Effector memory CD4-positive, alpha-beta T cell (primary cell): ENCODE results near the gene TENT4B.

Experiments used
- DNase-seq, 3 donors: peaks; one replicate each; pipeline ENCODE4 v3.0.0-alpha.2; 2020
- H3K27ac ChIP-seq: 2 replicates; pipeline ENCODE4 v1.7.0; 2013; ENCODE audit warnings: mild to moderate bottlenecking, low read length, moderate library complexity; ENCODE audit not compliant: insufficient read depth, poor library complexity, severe bottlenecking
- H3K27me3 ChIP-seq: replicated peaks from 2 replicates; pipeline ENCODE4 v1.7.0; 2013; ENCODE audit warnings: mild to moderate bottlenecking, low read length; ENCODE audit not compliant: insufficient read depth, control insufficient read depth, poor library complexity, severe bottlenecking
- H3K36me3 ChIP-seq: 2 replicates; pipeline ENCODE4 v1.7.0; 2013; ENCODE audit warnings: mild to moderate bottlenecking, low read length, moderate library complexity; ENCODE audit not compliant: control insufficient read depth, insufficient read depth
- H3K4me1 ChIP-seq: 2 replicates; pipeline ENCODE4 v1.7.0; 2013; ENCODE audit warnings: low read length, mild to moderate bottlenecking; ENCODE audit not compliant: control insufficient read depth, insufficient read depth, poor library complexity, severe bottlenecking
- H3K4me3 ChIP-seq: 2 replicates; pipeline ENCODE4 v1.7.0; 2013; ENCODE audit warnings: low read length, low read depth, mild to moderate bottlenecking; ENCODE audit not compliant: insufficient read depth, poor library complexity, severe bottlenecking
- H3K9me3 ChIP-seq: 2 replicates; pipeline ENCODE4 v1.7.0; 2013; ENCODE audit warnings: mild to moderate bottlenecking, low read length, moderate library complexity; ENCODE audit not compliant: control insufficient read depth

TENT4B gene

DNA sequence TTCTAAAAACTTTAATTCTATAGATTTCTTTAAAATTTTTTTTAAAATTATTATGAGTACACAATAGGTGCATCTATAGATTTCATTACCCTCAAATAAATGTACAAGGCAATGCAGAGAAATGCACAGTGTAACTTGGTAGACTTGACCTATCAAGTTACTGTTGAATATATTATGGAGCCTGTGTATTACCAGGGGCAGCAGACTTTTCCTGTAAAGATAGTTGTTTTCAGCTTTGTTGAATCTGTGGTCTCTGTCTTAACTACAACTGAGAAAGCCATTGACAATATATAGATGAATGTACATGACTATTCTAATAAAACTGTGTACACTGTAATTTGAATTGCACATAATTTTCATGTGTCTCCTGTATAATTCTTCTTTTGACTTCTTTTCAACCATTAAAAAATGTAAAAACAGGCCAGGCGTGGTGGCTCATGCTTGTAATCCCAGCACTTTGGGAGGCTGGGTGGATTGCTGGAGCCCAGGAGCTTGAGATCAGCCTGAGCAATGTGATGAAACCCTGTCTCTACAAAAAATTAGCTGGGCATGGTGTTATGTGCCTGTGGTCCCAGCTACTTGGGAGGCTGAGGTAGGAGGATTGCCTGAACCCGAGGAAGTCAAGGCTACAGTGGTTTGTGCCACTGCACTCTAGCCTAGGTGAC lies 39.4 kb downstream of the TENT4B start:
- Histone ChIP-seq H3K27ac (no peak overlapping the region), H3K9me3 (no peaks in the 10 kb centered on the region), H3K36me3 (no peaks in the 10 kb centered on the region), H3K27me3 (no peaks in the 10 kb centered on the region), H3K4me1 (peaks cover 13% of the 10 kb centered on the region), H3K4me3 (no peak overlapping the region)
- DNase-seq, result no peak

DNA sequence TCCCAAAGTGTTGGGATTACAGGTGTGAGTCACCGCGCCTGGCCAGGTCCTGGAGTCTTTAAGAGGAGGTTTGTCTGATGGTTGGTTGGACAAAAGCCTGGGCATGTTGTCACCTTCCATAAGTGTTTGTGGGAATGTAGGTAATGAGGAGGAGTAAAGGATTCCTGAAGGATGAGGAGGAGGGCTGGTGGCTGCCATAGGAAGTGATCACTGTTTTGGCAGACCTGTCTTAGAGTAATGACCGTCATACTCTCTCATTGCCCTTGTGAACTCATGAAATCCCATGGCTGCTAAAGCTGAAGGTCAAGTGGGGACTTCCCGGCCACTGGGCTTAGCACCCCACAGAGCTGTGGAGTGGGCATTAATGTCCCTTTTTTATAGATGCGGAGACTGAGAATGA lies 40.5 kb downstream of the TENT4B start:
- H3K27me3 ChIP-seq, result no peaks in the 10 kb centered on the region

DNA sequence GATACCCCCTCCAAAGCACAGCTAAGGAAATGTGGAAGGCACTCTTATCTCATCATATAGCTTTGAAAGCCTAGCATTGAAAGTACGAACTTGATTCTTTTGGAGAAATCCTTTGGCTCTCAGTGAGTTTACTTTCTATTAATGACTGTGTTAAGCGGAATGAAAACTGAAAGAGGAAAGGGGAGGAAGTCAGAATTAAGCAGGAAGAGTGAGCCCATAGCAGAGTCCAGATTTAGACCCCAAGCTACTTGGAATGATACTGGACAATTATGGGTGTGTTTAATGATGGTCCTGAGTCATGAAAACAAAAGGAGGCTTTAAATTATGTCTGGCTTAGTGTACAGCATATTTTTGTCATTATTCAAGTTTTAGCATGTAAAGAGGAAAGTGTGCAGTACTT lies 42.2 kb downstream of the TENT4B start:
- H3K4me3 ChIP-seq, result no peak overlapping the region
- H3K27me3 ChIP-seq, result no peaks in the 10 kb centered on the region
- H3K36me3 ChIP-seq, result no peaks in the 10 kb centered on the region
- H3K4me1 ChIP-seq, result peaks cover 10% of the 10 kb centered on the region
- H3K9me3 ChIP-seq, result no peaks in the 10 kb centered on the region
- no peak overlapping the region for H3K27ac ChIP-seq
- no peak for DNase-seq

More for the DNA sequence above, 40.5 kb downstream of the TENT4B start:
- Histone ChIP-seq H3K4me3 (no peak overlapping the region), H3K27ac (no peak overlapping the region), H3K36me3 (no peaks in the 10 kb centered on the region), H3K4me1 (peaks cover 10% of the 10 kb centered on the region), H3K9me3 (no peaks in the 10 kb centered on the region)
- DNase-seq, result no peak

DNA sequence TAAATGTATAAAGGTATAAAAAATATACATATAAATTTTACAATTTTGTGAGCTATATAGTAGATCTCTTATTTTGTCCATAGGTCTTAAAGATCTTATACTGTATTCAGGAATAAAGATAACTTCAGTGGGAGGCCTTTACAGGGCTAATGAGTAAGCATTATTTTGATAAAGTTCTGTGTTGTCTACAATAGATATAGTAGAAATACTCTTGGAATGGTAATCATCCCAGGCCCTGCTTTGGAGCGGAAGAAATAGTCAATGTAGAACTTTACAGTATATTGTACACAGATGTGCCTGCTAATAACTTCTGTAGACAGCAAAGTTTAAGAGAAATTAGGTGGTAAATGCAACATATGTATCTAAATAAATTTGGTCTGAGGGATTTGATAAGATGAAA lies 42.6 kb downstream of the TENT4B start:
- H3K4me1 ChIP-seq, result peaks cover 10% of the 10 kb centered on the region
- no peaks in the 10 kb centered on the region for H3K9me3 ChIP-seq
- no peaks in the 10 kb centered on the region for H3K27me3 ChIP-seq
- H3K27ac ChIP-seq, result no peak overlapping the region
- no peaks in the 10 kb centered on the region for H3K36me3 ChIP-seq
- no peak for DNase-seq
- H3K4me3 ChIP-seq, result no peak overlapping the region

DNA sequence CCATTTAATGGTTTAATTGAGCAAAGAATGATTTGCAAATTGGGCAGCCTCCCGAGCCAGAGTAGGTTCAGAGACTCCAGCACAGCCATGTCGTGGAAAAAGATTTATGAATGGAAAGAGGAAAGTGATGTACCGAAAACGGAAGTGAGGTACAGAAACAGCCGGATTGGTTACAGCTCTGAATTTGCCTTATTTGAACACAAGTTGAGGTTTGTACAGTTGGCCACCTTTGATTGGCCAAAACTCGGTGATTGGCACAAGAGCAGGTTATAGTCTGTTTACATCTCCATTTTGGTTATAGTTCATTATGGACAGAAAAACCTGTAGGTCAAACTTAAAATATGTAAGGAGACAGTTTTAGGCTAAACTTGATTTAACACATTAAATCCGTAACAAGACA lies 44.5 kb downstream of the TENT4B start:
- Histone ChIP-seq H3K4me3 (no peak overlapping the region), H3K36me3 (no peaks in the 10 kb centered on the region), H3K4me1 (peaks cover 10% of the 10 kb centered on the region), H3K9me3 (no peaks in the 10 kb centered on the region), H3K27me3 (no peaks in the 10 kb centered on the region), H3K27ac (no peak overlapping the region)
- no peak for DNase-seq

DNA sequence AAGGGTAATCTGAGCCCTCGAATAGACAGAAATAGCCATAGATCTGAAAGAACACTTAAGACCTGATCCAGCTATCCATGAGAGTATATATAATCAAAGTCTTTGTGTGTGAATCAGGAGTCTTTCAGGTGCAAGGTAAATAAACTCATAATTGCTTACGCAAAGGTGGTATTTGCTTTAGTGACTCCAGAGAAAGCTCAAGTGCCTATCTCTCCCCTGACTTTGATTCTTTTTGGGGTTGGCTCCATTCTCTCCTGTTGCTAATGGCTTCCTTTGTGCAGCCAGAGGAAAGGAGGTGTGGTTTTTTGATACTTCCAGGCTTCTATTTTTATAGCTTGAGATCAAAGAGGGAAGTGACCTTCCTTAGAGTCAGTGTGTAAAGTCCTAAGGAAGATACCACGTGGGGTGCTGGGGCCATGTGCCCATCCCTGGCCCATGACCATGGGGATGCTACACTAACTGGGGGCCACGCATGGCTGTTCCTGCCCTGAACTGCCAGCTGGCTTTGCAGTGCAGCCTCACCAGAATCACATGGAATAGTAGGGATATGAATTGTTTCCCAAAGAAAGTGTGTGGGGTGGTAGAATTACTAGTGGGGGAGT lies 45.8 kb downstream of the TENT4B start:
- H3K27me3 ChIP-seq, result no peaks in the 10 kb centered on the region
- peaks cover 10% of the 10 kb centered on the region for H3K4me1 ChIP-seq
- DNase-seq, result no peak
- H3K4me3 ChIP-seq, result no peak overlapping the region
- no peaks in the 10 kb centered on the region for H3K36me3 ChIP-seq
- H3K27ac ChIP-seq, result no peak overlapping the region
- no peaks in the 10 kb centered on the region for H3K9me3 ChIP-seq

DNA sequence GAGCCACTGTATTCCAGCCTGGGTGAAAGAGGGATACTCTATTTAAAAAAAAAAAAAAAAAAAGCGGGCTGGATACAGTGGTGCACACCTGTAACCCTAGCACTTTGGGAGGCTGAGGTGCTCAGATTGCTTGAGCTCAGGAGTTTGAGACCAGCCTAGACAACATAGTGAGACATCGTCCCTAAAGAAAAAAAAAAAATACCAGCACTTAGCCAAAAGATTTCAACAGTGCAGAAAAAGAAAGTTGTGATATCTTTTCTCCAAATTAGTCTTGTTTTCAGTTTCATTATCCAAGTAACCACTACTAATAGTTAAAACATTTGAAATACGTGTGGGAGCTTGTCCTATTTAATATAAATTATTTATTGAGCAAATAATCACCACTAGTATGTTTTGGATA lies 48.7 kb downstream of the TENT4B start:
- no peak for DNase-seq
- H3K36me3 ChIP-seq, result no peaks in the 10 kb centered on the region
- H3K27ac ChIP-seq, result no peak overlapping the region
- no peaks in the 10 kb centered on the region for H3K27me3 ChIP-seq
- H3K4me3 ChIP-seq, result no peak overlapping the region
- peaks cover 4% of the 10 kb centered on the region for H3K4me1 ChIP-seq
- H3K9me3 ChIP-seq, result no peaks in the 10 kb centered on the region

DNA sequence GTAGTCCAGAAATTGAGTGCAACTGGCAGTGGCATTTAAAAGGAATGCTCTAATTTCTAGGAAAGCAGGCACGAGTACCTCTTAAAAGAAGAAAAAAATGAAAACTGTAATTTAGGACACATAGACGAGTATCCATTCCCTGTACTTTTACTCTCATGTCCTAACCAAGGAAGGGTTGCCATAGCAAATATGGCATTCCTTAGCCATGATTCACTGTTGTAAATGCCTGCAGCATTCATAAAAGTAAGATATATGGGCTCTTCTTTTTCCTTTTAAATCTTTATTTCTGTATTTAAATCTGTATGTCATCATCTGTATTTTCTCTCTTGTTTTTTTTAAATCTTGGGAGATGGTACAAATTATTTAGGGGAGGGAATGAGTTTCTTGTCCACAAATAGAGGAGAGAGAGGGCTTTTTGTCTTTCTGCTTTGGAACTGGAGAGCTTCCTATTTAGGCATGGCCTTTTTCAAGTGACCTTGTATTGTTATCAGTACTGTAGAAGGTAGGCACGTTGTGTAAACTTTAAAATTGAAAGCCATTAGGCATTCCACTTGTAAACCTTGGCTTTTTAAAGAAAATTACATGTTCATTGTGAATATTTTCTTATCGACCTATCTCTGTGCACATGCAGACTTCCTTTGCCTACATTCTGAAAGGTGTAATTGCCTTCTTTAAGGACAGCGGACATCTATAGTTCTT lies 50.0 kb downstream of the TENT4B start:
- DNase-seq, result no peak
- Histone ChIP-seq H3K36me3 (no peaks in the 10 kb centered on the region), H3K27ac (no peak overlapping the region), H3K4me1 (no peaks in the 10 kb centered on the region), H3K4me3 (no peak overlapping the region), H3K27me3 (no peaks in the 10 kb centered on the region), H3K9me3 (no peaks in the 10 kb centered on the region)

DNA sequence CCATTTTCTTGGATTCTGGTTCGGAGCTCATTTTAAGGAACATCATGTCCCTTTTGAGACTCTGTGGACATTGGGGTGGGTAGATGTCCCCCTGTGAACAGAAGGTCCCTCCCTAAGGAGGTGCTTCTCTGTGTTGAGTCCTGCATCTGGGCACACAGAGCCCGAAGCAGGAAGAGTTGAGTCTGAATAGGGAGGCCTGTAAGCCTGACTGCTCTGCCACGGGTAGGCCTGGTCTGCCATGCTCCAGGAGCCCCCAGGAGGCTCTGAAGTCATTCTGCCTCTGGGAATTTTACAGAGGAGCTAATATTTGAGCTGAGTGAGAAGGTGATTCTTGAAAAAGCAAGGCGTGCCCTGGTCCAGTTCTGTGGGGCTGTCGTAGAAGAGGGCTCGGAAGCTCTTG lies 50.6 kb downstream of the TENT4B start:
- Histone ChIP-seq H3K36me3 (no peaks in the 10 kb centered on the region), H3K27me3 (no peaks in the 10 kb centered on the region), H3K27ac (no peak overlapping the region), H3K4me1 (no peaks in the 10 kb centered on the region), H3K4me3 (no peak overlapping the region), H3K9me3 (no peaks in the 10 kb centered on the region)
- DNase-seq, result no peak

DNA sequence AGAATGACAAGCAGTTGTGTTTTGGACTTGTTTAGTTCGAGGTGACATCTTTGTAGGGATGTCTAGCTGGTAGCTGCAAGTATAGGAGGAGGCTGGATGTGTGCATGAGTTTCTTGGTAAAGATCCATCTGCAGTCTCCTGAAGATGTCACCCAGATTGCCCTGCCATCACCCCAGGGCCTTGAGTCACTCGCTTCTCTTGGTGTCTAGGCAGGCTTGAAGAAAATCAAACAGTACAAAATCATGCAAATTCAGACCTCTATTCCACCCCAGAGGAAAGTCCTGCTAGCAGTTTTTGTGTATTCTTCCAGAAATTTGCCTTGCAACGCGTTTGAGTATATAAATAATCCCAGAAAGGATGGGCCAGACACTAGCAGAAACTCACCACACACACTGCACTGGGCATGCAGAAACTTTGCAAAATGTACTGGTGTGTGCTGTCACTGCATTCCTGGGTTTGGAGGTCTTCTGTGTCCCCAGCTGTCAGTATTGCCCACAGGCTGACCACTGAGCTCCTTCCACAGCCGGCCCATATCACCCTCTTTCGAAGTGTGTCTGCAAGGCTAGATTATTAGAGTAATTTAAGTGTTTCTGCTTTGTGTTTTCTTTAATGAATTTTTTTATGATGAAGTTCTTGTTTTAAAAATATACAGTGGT lies 51.5 kb downstream of the TENT4B start:
- Histone ChIP-seq H3K9me3 (no peaks in the 10 kb centered on the region), H3K36me3 (no peaks in the 10 kb centered on the region), H3K4me3 (no peak overlapping the region), H3K27ac (no peak overlapping the region), H3K4me1 (no peaks in the 10 kb centered on the region), H3K27me3 (no peaks in the 10 kb centered on the region)
- no peak for DNase-seq
